MM.1S (cell line): ENCODE data around the gene RNPEP.

Experiments used
- DNase-seq: peaks from one replicate; pipeline ENCODE4 v3.0.0-alpha.2; 2015
- H2AFZ ChIP-seq: fragments of 300-600 bp; sonication (generic); 2 replicates; pipeline ENCODE4 v1.6.0; 2016; ENCODE audit warnings: antibody characterized with exemption, low read length
- H3F3A ChIP-seq: fragments of 300-600 bp; sonication (generic); 2 replicates; pipeline ENCODE4 v1.6.1; 2016; ENCODE audit warnings: mild to moderate bottlenecking, antibody characterized with exemption, low read length, moderate library complexity, mixed read lengths; ENCODE audit not compliant: insufficient read depth
- H3K27ac ChIP-seq: fragments of 300-600 bp; sonication (generic); 2 replicates; pipeline ENCODE4 v1.5.1; 2016; ENCODE audit warnings: mild to moderate bottlenecking, low read length
- H3K27me3 ChIP-seq: fragments of 300-600 bp; sonication (generic); replicated peaks from 2 replicates; pipeline ENCODE4 v1.6.0; 2016; ENCODE audit warnings: low read length; ENCODE audit not compliant: insufficient read depth
- H3K36me3 ChIP-seq: fragments of 300-600 bp; sonication (generic); replicated peaks from 2 replicates; pipeline ENCODE4 v1.6.1; 2016; ENCODE audit warnings: mild to moderate bottlenecking, low read length, mixed read lengths; ENCODE audit not compliant: insufficient read depth
- H3K4me1 ChIP-seq: fragments of 300-600 bp; sonication (generic); 2 replicates; pipeline ENCODE4 v1.6.1; 2016; ENCODE audit warnings: low read length, mixed read lengths
- H3K4me2 ChIP-seq: fragments of 300-600 bp; sonication (generic); 2 replicates; pipeline ENCODE4 v1.6.0; 2016; ENCODE audit warnings: low read depth, low read length
- H3K4me3 ChIP-seq: fragments of 300-600 bp; sonication (generic); 2 replicates; pipeline ENCODE4 v1.5.1; 2016; ENCODE audit warnings: low read length, mixed read lengths
- H3K79me2 ChIP-seq: fragments of 300-600 bp; sonication (generic); 2 replicates; pipeline ENCODE4 v1.6.1; 2016; ENCODE audit warnings: mixed run types, low read length, mixed read lengths
- H3K9ac ChIP-seq: fragments of 300-600 bp; sonication (generic); 2 replicates; pipeline ENCODE4 v1.6.1; 2016; ENCODE audit warnings: low read length, mixed read lengths
- H3K9me2 ChIP-seq: fragments of 300-600 bp; sonication (generic); replicated peaks from 2 replicates; pipeline ENCODE4 v1.6.1; 2016; ENCODE audit warnings: mild to moderate bottlenecking, low read length, mixed read lengths; ENCODE audit not compliant: insufficient read depth
- H3K9me3 ChIP-seq: fragments of 300-600 bp; sonication (generic); replicated peaks from 2 replicates; pipeline ENCODE4 v1.6.1; 2016; ENCODE audit warnings: mild to moderate bottlenecking, low read length, mixed read lengths; ENCODE audit not compliant: insufficient read depth
- H4K20me1 ChIP-seq: fragments of 300-600 bp; sonication (generic); 2 replicates; pipeline ENCODE4 v1.6.1; 2016; ENCODE audit warnings: mild to moderate bottlenecking, low read length, moderate library complexity, mixed read lengths; ENCODE audit not compliant: insufficient read depth
- CTCF ChIP-seq: fragments of 300-600 bp; sonication (generic); IDR thresholded peaks from 2 replicates; pipeline ENCODE4 v1.5.1; 2016; ENCODE audit warnings: antibody characterized with exemption, low read length, mixed read lengths
- EZH2 ChIP-seq: fragments of 300-600 bp; sonication (generic); optimal IDR thresholded peaks from 2 replicates; pipeline ENCODE3; 2017; ENCODE audit warnings: low read depth, mild to moderate bottlenecking, antibody characterized with exemption, low read length, mixed read lengths
- EZH2phosphoT487 ChIP-seq: fragments of 300-600 bp; sonication (generic); IDR thresholded peaks from 2 replicates; pipeline ENCODE4 v1.6.1; 2018; ENCODE audit warnings: antibody characterized with exemption, low read length

The RNPEP gene

DNA sequence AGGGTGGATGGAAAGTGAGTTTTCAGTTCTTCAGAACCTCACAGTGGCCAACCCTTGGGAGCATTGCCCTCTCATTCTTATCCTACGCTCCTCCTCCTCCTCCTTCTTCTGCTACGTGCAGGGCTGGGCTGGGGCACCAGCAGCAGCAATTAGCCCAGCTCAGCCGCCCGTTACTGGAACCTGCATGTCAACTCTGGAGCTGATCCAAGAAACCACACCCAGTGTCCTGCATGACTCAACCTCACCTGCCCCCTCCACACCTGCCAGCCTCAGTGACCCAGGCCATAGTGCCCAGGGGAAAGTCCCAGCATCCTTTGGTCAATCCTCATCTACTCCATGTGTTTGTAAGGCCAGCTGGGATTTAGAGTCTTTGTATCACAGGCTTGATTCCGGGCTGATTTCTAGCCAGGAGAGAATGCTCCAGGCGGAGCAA is 40.6 kb downstream of the RNPEP start:
- Histone ChIP-seq H3K9ac (no peak overlapping the region), H3K27ac (no peak overlapping the region)

DNA sequence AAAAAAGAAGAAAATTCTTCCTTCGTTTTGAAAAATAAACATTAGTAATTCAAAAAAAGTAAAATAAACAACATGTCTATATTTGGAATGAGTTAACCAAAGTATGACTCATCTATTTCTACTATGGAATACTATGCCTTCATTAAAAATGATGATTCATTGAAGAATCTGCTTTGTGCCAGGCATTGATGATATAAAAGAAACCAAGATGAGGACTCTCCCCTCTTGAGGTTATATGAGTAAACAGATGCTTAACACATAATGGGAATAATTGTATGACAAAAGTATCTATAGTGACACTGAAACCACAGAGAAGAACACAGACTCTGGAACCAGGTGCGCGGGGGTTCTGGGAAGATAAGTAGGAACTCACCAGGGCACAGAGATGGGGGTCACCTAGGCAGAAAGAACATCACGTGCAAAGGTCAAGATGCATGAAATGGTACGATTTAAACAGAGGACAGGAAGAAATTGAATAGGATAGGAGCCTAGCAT is 46.8 kb downstream of the RNPEP start:
- Histone ChIP-seq H3K9ac (no peak overlapping the region), H3K4me1 (peaks cover under 1% of the 10 kb centered on the region)

More for the DNA sequence above, 40.6 kb downstream of the RNPEP start:
- no peaks in the 10 kb centered on the region for H3F3A ChIP-seq
- H2AFZ ChIP-seq, result no peak overlapping the region
- no peaks in the 10 kb centered on the region for H3K9me3 ChIP-seq
- H4K20me1 ChIP-seq, result no peaks in the 10 kb centered on the region
- no peak overlapping the region for H3K4me2 ChIP-seq
- no peak overlapping the region for H3K4me3 ChIP-seq
- no peaks in the 10 kb centered on the region for H3K9me2 ChIP-seq
- no peaks in the 10 kb centered on the region for H3K79me2 ChIP-seq
- H3K4me1 ChIP-seq, result no peaks in the 10 kb centered on the region
- no peak for TF ChIP-seq EZH2phosphoT487
- no peak for TF ChIP-seq EZH2
- no peak for TF ChIP-seq CTCF
- no peak for DNase-seq
- H3K27me3 ChIP-seq, result no peaks in the 10 kb centered on the region
- H3K36me3 ChIP-seq, result no peaks in the 10 kb centered on the region

GRCh38 chr1:202029727-202030126 is 47.3 kb downstream of the RNPEP start:
- Histone ChIP-seq H3K79me2 (no peaks in the 10 kb centered on the region), H3K4me3 (no peak overlapping the region), H3K4me2 (no peak overlapping the region), H3K4me1 (peaks cover 4% of the 10 kb centered on the region), H3K36me3 (no peaks in the 10 kb centered on the region), H3K9me2 (no peaks in the 10 kb centered on the region), H3K9me3 (no peaks in the 10 kb centered on the region), H3K27me3 (no peaks in the 10 kb centered on the region), H4K20me1 (no peaks in the 10 kb centered on the region), H3F3A (no peaks in the 10 kb centered on the region), H2AFZ (no peak overlapping the region), H3K9ac (no peak overlapping the region), H3K27ac (no peak overlapping the region)
- DNase-seq, result no peak
- TF ChIP-seq EZH2, result no peak
- no peak for TF ChIP-seq EZH2phosphoT487
- TF ChIP-seq CTCF, result no peak

More for the DNA sequence above, 46.8 kb downstream of the RNPEP start:
- Histone ChIP-seq H3K27ac (no peak overlapping the region), H3F3A (no peaks in the 10 kb centered on the region), H3K9me3 (no peaks in the 10 kb centered on the region), H3K79me2 (no peaks in the 10 kb centered on the region), H3K27me3 (no peaks in the 10 kb centered on the region), H3K9me2 (no peaks in the 10 kb centered on the region), H4K20me1 (no peaks in the 10 kb centered on the region), H3K4me2 (no peak overlapping the region), H3K36me3 (no peaks in the 10 kb centered on the region), H2AFZ (no peak overlapping the region), H3K4me3 (no peak overlapping the region)
- TF ChIP-seq EZH2phosphoT487, result no peak
- DNase-seq, result no peak

GRCh38 chr1:202031796-202032195 is 49.3 kb downstream of the RNPEP start:
- no peaks in the 10 kb centered on the region for H3K9me2 ChIP-seq
- no peaks in the 10 kb centered on the region for H4K20me1 ChIP-seq
- H3K4me1 ChIP-seq, result peaks cover 4% of the 10 kb centered on the region
- H3K27me3 ChIP-seq, result no peaks in the 10 kb centered on the region
- H3F3A ChIP-seq, result no peaks in the 10 kb centered on the region
- no peak overlapping the region for H3K4me2 ChIP-seq
- H3K4me3 ChIP-seq, result no peak overlapping the region
- H3K36me3 ChIP-seq, result no peaks in the 10 kb centered on the region
- no peak overlapping the region for H3K9ac ChIP-seq
- no peak overlapping the region for H3K27ac ChIP-seq
- TF ChIP-seq EZH2 (no peak), EZH2phosphoT487 (no peak), CTCF (no peak)
- H3K79me2 ChIP-seq, result no peaks in the 10 kb centered on the region
- H2AFZ ChIP-seq, result no peak overlapping the region
- H3K9me3 ChIP-seq, result no peaks in the 10 kb centered on the region
- DNase-seq, result no peak
